HG03521 (cell line): ENCODE results near the gene PEX26.
"Not testable (repeated sequence)": the region's sequence is repeated elsewhere in the genome, so short reads cannot be mapped to it uniquely, and the experiment has no call there.

Experiments used
- ATAC-seq: cut with Tn5 transposase; IDR thresholded peaks from one replicate; pipeline ENCODE4 v1.9.1; 2021; ENCODE audit warnings: mild to moderate bottlenecking, moderate library complexity; ENCODE audit not compliant: unreplicated experiment

PEX26 gene

DNA sequence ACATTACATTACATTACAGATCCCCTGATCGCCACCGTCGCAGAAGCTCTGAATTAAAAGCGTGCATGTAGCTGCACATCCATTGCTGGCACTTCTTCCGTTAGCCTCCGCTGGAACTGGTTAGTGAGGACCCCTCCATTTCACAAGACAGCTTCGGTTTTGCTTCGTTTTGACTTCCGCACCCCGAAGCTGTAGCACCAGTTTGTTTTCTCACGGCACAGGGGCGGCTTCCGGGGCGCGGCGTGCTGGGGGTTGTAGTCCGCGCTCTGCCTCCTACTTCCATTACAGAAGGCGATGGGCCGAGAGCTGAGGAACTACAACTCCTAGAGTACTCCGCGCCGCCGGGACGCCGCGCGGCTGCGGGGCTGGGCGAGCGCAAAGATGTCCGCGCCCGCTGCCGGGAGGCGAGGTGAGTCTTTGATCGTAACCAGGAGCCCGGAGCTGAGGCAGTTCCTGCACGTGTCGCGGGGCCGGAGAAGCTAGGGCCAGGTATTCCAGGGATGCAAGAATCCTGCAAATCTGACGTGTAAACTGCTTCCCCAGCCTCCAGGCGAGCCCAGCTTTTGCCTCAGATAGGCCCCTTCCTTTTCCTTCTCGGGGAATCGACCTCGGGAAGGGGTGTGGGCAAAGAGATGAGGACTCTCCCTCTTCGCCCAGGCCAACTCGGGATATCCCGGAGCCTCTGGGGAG lies at the start of gene PEX26:
TSS of gene PEX26 (plus strand) at position 352 of the 690 bp plus-strand sequence. CDS start 387 bp downstream, outside the sequence.
- ATAC-seq: peak; percentile 96

DNA sequence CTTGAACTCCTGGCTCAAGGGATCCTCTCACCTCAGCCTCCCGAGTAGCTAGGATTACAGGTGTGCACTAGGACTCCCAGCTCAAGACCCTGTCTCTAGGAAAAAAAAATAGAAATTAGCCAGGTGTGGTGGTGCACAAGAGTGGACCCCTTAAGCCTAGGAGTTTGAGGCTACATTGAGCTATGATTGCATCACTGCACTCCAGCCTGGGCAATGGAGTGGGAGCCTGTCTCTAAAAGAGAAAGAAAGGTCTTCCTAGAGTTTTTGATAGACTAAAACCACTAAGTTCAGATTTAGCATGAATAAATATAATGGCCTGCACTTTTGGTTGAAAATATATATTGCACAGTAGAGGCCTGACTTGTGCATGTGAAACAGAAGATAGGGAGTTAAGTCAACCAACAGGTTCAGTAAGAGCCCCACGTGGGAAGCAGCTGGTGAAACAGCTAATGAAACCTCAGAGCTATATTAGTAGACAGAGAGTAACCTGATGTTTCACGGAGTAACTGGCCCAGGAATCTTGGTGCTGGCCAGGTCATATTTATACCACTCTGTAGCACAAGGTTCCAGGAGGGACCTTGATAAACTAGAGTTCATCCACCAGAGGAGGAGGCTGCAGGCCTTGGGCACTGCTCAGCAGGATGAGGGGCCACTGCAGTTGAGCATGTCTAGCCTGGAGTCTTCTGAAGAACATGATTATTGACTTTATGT lies 48.8 kb upstream of the PEX26 start:
- ATAC-seq: no peak

DNA sequence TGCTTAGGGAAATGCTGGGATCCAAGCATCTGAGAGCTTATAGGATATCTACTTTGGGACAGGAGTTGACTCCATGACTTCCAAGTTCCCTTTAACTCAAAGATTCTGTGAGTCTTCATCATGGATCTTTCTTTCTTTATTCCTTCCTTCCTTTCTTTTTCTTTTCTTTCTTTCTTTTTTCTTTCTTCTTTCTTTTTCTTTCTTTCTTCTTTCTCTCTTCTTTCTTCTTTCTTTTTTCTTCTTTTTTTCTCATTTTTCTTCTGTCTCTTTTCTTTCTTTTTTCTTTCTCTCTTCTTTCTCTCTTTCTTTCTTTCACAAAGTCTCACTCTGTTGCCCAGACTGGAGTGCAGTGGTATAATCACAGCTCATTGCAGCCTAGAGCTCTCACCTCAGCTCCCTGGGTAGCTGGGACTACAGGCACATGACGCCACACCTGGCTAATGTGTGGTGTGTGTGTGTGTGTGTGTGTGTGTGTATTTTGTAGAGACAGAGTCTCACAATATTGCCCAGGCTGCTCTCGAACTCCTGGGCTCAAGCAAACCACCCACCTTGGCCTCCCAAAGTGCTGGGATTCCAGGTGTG lies 48.0 kb upstream of the PEX26 start:
- ATAC-seq: no peak

DNA sequence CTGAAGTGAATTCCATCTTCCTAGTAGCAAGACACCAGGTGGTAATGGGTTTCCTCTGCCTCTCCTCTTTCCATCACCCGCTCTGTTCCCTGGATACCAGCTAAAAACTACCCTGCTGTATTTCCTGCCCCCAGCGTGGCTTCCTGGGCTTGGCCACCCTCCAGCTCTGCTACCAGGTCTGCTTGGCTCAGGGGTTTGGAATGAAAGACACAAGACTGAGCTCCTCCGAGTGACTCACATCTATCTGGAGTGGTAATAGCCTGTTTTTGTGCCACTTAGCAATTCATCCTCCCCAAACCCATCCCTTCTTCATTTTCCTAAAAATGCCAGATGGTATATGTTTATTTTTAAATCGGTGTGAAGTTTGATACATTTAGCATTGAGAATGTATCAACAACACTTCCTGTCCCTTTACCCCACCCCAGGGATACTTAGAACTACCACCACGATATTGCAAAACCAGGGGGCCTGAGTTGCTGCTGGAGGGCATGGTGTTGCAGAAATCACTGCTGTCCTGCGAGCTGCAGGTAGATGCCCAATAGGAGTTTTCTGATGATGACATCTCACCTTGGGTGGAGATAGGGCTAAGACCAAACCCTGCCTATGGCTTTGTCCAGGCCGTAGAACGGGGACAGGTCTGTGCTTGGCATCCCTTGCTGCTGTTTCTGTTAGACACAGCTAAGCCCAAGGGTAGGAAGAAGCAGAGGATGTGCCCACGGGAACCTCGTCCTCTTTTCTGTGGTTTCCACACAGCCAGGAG lies 45.9 kb upstream of the PEX26 start:
- no peak for ATAC-seq

DNA sequence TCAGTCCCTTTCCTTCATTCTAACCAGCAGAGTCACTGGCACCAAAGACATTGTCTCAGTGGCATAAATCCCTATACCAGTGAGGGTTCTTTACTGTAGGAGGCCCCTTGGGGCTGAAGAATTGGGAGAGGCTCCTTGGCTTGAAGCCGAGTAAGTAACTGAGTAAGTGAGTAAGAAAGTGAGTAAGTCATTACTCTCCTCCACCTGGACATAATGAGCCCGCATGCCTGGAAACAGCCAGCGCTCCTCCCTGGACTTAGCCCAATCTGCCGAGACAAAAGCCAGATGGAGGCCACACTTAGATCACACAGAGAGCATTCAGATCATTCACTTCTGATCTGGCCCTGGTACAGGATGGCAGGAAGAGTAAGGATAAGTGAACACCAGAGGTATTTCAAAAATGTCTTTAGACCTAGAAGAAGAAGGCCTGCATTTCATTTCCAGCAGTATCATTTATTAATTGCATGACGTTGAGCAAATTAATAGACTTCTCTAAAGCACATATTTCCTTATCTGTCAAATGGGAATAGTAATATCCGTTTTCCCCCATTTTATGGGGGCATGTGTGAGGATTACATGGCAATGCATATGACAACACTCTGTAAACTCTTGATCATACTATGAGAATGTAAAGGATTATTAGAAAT lies 45.2 kb upstream of the PEX26 start:
- ATAC-seq: no peak

DNA sequence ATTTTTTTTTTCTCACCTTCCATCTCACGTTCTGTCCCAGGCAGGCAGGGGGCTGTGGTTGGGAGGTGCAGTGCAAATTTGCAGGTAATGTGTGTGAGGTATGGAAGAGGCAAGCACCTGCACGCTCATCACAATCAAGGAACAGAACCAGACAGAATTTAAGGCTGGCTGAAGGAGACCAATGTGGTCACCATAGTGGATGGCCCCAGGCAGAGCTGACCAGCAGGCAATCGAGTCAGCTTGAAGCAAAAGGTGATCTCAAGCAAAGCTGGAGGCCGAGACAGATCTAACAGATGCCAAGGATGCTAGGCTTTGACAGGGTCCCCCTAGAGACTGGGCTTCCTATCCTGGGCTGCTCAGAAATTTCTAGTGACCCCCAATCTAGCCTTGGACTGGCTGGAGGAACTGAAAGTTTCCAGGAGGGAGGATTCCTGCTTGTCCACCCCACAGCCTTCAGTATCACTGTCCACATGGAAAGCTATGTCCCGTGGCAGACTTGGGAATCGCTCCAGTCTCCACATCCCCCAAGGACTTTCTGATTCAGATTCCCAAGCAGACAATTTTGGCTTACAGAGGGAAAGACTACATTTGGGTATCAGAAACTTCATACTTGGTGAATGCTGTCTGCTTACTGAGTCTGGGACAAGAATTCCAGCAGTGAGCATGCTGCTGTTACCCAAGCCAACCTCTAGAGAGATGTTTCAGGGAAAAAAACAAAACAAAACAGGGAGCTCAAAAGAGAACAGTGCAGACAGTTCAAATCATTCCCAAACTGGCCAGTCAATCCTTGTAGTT lies 44.4 kb upstream of the PEX26 start:
- no peak for ATAC-seq

DNA sequence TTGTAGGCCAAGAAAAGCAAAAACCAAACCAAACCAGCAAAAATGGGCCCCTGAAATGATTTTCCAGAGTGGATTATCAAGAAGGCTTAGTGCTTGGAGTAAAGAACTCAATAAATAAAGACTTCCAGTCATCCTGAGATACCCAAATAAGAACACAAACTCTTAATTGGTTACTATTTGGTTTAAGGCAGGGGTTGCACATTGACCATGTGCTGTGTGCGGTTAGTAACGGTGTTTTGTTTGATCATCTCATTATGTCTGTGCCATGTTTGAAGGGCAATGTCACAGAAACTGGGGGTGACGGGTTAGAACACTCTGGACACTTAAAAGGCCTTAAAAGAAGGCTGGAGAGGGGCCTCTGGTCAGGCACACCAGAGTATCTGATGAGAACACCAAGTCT lies 43.7 kb upstream of the PEX26 start:
- no peak for ATAC-seq

DNA sequence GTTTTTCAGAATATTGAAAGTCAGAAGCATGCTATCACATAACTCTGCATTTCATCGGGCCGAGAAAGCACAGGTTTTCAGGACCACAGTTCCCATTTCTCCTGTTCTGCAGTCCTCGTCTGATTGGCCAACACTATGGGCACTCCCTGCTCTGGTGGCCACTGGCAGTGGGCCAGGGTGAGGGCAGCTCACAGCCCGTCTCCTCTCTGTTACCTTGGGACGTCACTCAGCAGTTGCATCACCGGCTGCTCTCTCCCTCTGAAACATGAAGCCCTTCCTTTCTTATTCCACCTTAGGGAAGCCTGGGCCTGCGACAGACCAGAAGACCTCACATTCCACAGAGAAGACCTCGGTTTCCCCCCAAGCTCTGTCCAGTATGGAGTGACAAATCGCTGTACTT lies 42.0 kb upstream of the PEX26 start:
- ATAC-seq: no peak

DNA sequence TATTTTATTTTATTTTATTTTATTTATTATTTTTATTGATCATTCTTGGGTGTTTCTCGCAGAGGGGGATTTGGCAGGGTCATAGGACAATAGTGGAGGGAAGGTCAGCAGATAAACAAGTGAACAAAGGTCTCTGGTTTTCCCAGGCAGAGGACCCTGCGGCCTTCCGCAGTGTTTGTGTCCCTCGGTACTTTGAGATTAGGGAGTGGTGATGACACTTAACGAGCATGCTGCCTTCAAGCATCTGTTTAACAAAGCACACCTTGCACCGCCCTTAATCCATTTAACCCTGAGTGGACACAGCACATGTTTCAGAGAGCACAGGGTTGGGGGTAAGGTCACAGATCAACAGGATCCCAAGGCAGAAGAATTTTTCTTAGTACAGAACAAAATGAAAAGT lies 36.9 kb upstream of the PEX26 start:
- ATAC-seq: not testable (repeated sequence)

DNA sequence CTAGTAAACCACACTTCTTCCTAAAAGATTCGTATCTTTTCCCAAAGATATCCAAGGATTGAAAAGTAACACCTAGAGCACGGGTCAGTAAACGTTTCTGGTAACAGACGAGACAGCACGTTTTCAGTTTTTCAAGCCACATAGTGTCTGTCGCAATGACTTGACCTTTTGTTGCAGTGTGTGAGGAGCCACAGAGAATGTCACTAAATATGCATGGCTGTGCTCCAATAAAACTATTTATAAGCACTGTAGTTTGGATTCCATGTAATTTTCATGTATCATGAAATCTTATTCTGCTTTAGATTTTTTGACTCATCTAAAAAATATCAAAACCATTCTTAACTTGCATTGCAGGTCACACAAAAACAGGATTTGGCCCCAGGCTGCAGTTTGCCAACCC lies 35.1 kb upstream of the PEX26 start:
- ATAC-seq: no peak

DNA sequence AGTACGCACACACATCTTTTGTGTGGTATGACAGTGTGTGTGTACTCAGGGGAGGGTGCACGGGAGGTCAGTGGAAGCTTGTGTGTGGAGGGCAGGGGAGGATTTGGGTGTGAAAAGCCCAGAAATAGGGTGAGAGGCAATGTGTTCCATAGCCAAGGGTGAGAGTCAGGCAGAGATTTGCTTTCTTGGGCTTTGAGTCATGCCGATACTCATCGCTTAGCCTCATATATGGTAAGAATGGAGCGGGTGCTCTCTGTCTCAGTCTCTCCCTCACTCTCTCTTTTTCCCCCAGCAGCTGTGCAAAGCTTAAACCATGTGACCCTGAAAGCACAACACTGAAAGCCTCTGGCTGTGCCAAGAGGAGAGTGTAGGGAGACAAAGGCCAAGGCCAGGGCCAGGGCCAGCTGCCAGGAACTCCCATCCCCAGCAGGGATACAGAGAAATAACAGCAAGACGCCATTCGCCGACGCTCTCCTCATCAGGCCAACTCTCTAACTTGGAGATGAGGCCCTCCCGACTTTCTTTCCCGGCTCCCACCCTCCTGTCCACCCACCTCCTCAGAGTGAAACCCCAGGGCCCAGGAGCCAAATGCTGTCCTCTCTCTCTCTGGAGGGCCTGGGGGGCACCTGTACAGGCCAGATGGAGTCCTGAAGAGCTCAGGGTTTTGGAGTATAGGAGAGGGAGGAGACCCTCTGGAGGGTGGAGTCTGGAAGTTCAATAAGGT lies 33.1 kb upstream of the PEX26 start:
- no peak for ATAC-seq

DNA sequence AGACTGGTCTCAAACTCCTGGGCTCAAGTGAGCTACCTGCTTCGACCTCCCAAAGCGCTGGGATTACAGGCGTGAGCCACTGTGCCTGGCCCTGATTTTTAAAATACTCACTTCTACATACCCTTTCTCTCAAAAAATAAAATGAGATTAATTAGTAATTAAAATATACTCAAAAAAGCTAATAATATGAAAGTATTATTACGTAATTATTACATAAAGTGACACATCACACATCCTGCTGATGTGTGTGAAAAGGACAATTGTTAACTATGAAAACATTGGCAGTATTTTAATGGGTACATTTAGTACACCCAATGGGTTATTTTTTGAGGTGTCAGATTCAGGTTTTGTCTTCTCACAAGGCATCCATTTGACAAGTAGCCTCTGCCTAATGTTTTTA lies 32.0 kb upstream of the PEX26 start:
- no peak for ATAC-seq

DNA sequence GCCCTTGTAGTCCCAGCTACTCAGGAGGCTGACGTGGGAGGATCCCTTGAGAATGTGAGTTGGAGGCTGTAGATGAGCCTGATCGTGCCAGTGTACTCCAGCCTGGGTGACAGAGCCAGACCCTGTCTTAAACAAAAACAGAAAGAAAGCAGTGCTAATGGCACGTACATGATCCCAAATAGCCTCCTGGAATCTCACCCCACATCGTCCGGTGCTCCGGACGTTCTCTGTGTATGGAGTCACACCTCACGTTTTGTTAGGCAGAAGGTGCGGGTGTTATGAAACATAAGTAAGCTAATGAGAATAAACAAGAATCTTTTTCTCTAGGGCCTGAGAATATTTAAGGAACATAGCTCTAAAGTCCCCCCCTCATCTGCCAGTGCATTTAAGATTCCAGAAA lies 29.7 kb upstream of the PEX26 start:
- ATAC-seq: no peak

DNA sequence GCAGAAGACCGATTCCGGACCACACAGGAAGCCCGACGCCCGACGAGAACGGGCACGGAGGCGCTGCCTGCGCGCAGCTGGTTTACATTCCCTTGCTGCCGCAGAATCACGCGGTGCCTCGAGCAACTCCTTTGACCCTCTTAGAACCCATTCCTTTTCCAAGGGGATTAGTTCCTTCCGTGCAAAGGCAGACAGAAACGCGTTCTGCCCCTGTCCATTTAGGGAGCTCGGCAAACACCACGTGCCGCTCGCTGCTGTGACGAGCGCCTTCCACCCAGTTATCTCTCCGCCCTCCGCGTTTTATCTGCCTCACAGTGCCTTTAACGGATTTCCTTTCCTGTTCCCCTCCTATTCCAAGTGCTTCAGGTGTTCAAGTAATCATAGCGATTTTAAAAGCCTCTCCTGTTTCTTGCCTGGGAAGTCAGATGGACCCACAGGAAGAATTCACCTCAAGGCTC lies 29.3 kb upstream of the PEX26 start:
- ATAC-seq: no peak

DNA sequence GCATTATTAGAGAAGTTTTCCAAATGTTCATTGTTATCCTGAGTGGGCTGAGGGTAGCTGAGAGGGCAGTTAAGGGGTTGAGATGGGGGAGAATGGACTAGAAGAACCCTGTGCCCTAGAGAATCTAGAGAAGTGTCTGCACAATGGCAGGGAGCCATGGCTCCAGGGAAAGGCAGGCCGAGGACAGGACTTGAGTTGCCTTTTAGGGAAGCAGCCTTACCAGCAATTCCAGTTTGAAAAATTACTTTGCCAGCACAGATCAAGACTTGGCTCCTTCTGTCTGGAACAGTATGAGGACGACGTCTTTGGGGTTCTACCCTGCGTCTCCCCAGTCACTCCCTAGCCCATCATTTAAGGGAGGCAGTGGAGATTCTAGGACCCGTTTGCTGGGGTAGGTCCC lies 27.7 kb upstream of the PEX26 start:
- ATAC-seq: no peak

DNA sequence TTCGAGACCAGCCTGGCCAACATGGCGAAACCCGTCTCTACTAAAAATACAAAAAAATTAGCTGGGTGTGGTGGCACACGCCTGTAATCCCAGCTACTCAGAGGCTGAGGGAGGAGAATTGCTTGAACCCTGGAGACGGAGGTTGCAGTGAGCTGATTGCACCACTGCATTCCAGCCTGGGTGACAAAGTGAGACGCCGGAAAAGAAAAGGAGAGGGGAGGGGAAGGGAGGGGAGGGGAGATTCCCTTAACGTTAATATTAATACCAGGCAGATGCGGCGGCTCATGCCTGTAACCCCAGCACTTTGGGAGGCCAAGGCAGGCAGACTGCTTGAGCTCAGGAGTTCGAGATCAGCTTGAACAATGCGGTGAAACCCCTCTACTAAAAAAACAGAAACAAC lies 26.7 kb upstream of the PEX26 start:
- not testable (repeated sequence) for ATAC-seq

DNA sequence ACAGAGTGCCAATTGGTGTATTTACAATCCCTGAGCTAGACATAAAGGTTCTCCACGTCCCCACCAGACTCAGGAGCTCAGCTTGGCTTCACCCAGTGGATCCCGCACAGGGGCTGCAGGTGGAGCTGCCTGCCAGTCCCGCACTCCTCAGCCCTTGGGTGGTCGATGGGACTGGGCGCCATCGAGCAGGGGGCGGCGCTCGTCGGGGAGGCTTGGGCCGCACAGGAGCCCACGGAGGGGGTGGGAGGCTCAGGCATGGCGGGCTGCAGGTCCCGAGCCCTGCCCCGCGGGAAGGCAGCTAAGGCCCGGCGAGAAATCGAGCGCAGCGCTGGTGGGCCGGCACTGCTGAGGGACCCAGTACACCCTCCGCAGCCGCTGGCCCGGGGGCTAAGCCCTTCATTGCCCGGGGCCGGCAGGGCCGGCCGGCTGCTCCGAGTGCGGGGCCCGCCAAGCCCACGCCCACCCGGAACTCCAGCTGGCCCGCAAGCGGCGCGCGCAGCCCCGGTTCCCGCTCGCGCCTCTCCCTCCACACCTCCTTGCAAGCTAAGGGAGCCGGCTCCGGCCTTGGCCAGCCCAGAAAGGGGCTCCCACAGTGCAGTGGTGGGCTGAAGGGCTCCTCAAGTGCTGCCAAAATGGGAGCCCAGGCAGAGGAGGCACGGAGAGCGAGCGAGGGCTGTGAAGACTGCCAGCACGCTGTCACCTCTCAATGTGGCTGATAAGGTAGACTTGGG lies 24.4 kb upstream of the PEX26 start:
- ATAC-seq: not testable (repeated sequence)

DNA sequence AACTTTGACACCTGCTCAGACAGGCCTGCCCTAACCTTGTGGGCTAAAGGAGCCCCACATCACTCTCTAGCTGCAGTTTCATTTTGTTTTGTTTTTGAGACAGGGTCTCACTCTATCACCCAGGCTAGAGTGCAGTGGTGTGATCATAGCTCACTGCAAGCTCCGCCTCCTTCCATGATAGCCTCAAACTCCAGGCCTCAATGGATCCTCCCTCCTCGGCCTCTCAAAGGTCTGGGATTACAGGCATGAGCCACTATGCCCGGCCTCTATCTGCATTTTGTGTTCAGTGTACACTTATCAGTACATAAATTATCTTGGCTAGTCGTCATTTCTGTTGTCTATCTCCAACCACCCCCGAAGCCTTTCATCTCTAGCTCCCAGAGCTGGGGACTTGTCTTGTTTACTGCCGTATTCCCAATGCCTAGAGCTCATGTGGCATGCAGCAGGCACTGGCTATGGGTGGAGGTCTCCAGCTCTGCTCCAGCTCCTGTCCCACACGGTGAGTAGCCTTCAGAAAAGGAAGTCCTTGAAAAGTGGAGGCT lies 22.1 kb upstream of the PEX26 start:
- no peak for ATAC-seq
